ENCODE data around the gene JPT2.
A peak's percentile ranks its signal among the peaks of the same experiment; 100 is the strongest.

JPT2 gene, protein sequence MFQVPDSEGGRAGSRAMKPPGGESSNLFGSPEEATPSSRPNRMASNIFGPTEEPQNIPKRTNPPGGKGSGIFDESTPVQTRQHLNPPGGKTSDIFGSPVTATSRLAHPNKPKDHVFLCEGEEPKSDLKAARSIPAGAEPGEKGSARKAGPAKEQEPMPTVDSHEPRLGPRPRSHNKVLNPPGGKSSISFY

DNA sequence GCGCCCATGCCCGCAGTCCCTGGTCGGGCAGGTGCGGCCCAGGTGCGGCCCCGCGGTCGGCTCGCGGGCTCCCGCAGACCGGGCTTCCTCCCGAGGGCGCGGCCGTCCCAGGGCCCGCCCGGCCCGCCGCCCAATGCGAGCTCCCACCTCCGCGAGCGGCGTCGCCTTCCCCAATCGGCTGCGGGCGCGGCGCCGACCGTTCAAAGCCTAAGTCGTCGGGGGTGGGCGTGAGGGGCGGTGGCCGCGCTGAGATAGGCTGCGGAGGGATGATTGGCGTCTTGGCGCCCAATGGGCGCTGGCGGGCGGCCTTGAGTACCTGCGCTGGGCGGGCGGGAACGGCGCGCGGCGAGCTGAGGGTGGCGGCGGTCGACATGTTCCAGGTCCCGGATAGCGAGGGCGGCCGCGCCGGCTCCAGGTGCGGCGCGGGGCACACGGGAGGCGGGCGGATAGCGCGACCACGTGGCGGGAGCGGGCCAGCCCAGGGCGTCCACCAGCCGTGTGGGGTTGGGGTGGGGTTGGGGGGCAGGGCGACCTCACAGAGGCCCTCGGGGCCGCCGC lies at the start of gene JPT2:
TSS of gene JPT2 (plus strand) at position 338 of the 558 bp plus-strand sequence. CDS start at position 372, 34 bp downstream.
- peak; percentile 79 for DNase-seq

DNA sequence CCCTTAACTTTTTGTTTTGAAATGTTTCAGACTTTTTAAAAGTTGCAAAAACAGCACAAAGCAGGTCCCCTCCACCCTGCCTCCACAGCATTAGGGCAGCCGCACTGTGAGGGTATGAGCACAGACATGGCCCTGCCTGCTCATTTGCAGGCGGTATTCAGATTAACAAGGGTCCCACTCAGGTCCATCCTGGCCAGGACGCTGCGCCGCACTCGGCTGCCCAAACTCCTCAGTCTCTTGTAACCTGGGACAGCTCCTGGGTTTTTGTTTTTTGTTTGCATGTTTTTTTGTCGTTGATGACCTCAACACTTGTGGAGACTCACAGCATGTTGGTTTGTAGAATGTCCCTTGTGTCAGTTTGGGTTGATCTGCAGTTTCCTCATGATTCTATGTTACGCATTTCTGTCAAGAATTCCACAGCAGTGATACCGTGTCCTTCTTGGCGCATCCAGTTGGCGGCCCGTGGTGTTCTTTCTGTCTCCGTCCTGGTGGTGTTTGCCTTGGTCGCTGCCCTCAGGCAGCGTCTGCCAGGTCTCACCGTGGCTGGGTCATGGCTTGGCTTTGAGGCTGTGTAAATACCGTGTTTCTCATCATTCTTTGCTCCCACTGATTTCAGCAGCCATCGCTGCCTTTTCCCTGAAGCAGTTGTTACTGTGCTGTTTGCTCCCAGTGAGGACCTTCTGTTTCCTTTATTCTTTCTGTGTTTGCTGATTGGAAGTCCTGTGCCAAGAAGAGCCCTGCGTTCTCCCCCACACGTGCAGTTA lies 47.4 kb upstream of the JPT2 start:
- no peak for DNase-seq

DNA sequence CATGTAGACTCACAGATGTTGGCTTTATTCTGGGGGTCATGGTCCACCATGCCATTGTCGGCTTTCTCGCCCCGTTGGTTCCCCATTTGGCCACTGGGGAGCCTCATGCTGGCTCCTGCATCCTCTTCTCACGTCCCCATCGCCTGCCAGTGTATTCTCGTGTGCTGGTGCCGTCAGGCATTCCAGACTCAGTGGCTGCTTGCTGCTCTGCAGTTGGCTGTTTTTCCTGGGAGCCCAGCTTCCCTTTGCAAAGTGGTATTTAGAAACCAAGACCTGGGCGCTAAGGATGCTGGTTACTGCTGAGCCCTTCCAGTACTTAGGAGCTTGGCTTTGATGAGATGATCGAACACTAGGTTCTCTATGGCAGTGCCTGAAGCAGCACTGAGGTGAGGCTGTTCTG lies 46.8 kb upstream of the JPT2 start:
- DNase-seq: no peak

GRCh38 chr16:1631931-1632637 lies 46.0 kb upstream of the JPT2 start:
- no peak for DNase-seq

- no peak for DNase-seq
These were observed 45.5 kb upstream of the JPT2 start for GRCh38 chr16:1632638-1632970.

- no peak for DNase-seq
These were observed 44.8 kb upstream of the JPT2 start for GRCh38 chr16:1633310-1633709.

GRCh38 chr16:1634541-1634940 lies 43.5 kb upstream of the JPT2 start:
- no peak for DNase-seq

- no peak for DNase-seq
These were observed 43.0 kb upstream of the JPT2 start for GRCh38 chr16:1635070-1635469.

- DNase-seq: no peak
These were observed 40.6 kb upstream of the JPT2 start for GRCh38 chr16:1637526-1637925.

GRCh38 chr16:1638757-1639156 lies 39.3 kb upstream of the JPT2 start:
- no peak for DNase-seq

DNA sequence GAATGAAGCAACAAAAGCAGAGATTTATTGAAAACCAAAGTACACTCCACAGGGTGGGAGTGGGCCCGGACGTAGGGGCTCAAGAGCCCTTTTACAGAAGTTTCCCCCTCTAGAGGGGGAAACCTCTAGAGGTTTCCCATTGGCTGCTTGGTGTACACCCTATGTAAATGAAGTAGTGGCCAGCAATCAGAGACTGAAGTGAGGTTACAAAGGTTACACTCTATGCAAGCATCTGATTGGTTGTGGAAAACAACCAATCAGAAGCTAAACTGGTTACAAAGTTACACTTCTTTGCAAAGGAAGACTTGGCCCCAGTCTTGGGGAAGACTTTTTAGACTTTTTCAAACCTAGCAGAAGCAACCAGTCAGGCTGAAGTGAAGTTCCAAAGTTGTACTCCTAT lies 38.8 kb upstream of the JPT2 start:
- no peak for DNase-seq

GRCh38 chr16:1639860-1640259 lies 38.2 kb upstream of the JPT2 start:
- no peak for DNase-seq

- DNase-seq: no peak
These were observed 37.7 kb upstream of the JPT2 start for GRCh38 chr16:1640261-1640941.

GRCh38 chr16:1641261-1641660 lies 36.8 kb upstream of the JPT2 start:
- no peak for DNase-seq

DNA sequence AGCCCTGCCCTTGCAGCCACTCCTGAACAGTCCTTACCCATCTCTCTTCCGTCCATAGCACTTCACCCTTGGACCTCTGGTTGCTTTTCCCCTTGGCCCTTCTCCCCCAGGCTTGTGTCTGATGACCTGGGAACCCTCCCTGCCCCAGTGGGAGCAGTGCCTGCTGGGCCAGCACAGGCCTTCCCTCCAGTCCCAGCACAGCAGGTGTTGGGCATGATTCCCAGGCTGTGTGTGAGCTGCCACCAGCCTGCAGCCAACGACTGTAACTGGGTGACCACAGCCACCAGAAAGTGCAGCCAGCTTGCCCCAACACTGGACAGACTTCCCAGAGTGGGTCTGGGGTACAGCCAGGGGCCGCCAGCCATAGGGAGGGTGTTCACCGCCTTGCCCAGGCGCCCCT lies 35.9 kb upstream of the JPT2 start:
- DNase-seq: no peak

DNA sequence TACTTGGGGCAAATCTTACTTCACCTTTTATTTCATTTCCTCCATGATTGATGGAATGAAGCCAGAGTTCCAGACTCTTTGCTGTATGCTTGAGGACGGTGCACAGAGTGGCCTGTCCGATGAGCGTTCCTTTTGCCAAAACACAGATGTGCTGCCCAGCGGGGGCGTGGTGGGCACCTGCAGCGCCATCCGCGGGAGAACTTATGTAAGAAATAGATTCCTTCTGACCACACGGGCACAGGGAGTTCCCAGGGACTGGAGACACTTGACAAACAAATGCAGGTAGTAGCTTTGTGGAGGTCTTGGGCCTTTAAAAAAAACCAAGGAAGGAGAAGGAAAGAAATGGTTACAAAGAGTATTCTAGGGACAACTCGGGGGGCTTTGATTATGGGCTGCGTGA lies 35.3 kb upstream of the JPT2 start:
- no peak for DNase-seq

DNA sequence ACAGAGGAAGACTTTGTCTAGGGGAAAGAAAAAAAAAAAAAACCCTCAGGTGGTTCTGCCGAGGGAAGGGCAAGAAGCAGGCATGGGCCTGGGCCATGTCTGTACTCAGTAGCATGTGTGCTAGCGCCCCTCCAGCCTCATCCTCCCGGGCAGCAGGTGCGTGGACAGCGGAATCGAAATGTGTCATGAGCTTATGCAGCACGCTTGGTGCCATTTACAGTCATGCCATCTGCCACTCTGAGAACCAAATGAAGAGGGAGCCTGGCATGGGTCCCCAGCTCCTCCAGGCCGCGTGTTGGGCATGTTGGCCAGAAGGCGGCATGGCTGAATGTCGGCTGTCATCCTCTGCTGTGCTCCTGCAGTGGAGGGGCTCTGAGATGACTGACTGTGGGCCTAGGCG lies 34.6 kb upstream of the JPT2 start:
- DNase-seq: no peak

GRCh38 chr16:1645914-1646525 lies 32.1 kb upstream of the JPT2 start:
- no peak for DNase-seq

DNA sequence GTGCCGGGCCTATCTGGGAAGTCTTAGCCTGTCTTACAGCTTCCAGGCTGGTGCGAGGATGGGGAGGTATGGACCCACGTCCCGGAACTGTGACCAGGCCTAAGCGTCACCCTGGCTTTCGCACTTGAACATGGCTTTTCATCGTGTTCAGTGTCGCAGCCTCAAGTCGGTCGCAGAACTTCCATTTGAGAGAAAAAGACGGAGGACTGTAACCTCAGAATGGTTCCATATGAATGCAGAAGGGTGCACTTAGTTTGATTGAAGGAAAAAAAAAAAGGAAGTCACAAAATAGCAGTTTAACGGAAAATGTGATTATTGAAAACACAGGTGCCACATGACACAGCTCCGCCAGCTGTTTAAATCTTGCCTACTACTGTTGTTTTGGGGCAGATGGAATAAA lies 30.2 kb upstream of the JPT2 start:
- no peak for DNase-seq

- no peak for DNase-seq
These were observed 27.9 kb upstream of the JPT2 start for GRCh38 chr16:1650131-1650530.

- DNase-seq: no peak
These were observed 26.7 kb upstream of the JPT2 start for GRCh38 chr16:1651094-1651973.

DNA sequence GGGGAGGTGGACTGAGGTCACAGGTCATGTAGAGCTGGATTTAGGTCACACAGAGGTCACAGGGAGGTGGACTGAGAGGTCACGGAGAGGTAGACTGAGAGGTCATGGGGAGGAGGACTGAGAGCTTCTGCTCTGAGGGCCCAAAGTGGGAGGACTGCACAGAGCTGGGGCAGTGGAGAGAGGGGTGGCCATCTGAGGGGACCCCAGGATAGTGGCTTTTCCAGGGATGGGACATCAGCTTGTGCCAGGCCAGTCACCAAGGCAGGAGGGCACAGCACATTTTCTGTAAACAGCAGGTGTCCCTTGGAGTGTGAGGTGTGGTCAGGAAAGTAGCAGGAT lies 26.1 kb upstream of the JPT2 start:
- no peak for DNase-seq
